ENCODE results near the gene GSG1L.
"Not testable (repeated sequence)": the region's sequence is repeated elsewhere in the genome, so short reads cannot be mapped to it uniquely, and the experiment has no call there.

GSG1L gene

GRCh38 chr16:27746076-27746855 lies 317.2 kb downstream of the GSG1L start:
- DNase-seq: no peak

- no peak for DNase-seq
Measured at GRCh38 chr16:27745348-27745747, 318.2 kb downstream of the GSG1L start.

GRCh38 chr16:27743963-27744362 lies 319.6 kb downstream of the GSG1L start:
- DNase-seq: no peak

- not testable (repeated sequence) for DNase-seq
Measured at GRCh38 chr16:27743001-27743400, 320.5 kb downstream of the GSG1L start.

- no peak for DNase-seq
Measured at GRCh38 chr16:27742333-27742732, 321.2 kb downstream of the GSG1L start.

- DNase-seq: no peak
Measured at GRCh38 chr16:27740496-27741201, 322.9 kb downstream of the GSG1L start.

GRCh38 chr16:27739606-27740357 lies 323.7 kb downstream of the GSG1L start:
- DNase-seq: no peak

- no peak for DNase-seq
Measured at GRCh38 chr16:27738596-27738995, 324.9 kb downstream of the GSG1L start.

Measured in stimulated activated CD4-positive, alpha-beta T cell treated with anti-CD3 and anti-CD28 coated beads, Interleukin-4, amount 100 ng/mL, for 24 hours (primary cell).